Measurements from ENCODE around the gene MCC.
A peak's percentile ranks its signal among the peaks of the same experiment; 100 is the strongest.

The MCC gene

GRCh38 chr5:112978836-112979235 lies 509.4 kb downstream of the MCC start:
- ChIA-PET CTCF (interaction anchor here (0.7 to 1.3 kb wide), 2 partner anchors 17 to 88 kb away, joined by 7 to 8 read pairs; no protein-coding TSS in a partner anchor), POLR2A (ENCODE audit: low non-redundant PET) (no interaction called here)
- TF ChIP-seq, protein P1, sequence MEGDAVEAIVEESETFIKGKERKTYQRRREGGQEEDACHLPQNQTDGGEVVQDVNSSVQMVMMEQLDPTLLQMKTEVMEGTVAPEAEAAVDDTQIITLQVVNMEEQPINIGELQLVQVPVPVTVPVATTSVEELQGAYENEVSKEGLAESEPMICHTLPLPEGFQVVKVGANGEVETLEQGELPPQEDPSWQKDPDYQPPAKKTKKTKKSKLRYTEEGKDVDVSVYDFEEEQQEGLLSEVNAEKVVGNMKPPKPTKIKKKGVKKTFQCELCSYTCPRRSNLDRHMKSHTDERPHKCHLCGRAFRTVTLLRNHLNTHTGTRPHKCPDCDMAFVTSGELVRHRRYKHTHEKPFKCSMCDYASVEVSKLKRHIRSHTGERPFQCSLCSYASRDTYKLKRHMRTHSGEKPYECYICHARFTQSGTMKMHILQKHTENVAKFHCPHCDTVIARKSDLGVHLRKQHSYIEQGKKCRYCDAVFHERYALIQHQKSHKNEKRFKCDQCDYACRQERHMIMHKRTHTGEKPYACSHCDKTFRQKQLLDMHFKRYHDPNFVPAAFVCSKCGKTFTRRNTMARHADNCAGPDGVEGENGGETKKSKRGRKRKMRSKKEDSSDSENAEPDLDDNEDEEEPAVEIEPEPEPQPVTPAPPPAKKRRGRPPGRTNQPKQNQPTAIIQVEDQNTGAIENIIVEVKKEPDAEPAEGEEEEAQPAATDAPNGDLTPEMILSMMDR (conservative IDR thresholded peaks at IDR 0.05; ENCODE audit: low read depth): no peak
- no peak for DNase-seq (ENCODE audit: low spot score)
- H3K27ac ChIP-seq: no peak overlapping the region

- CTCF ChIA-PET: no interaction called here
- peak overlapping the region; percentile 96 for H3K27ac ChIP-seq
- TF ChIP-seq, protein P1 (conservative IDR thresholded peaks at IDR 0.05; ENCODE audit: low read depth): no peak
- DNase-seq (ENCODE audit: low spot score): no peak
- POLR2A ChIA-PET (ENCODE audit: low non-redundant PET): no interaction called here
These were observed 510.8 kb downstream of the MCC start for GRCh38 chr5:112977440-112977861.

- POLR2A ChIA-PET (ENCODE audit: low non-redundant PET): interaction anchor here (0.5 to 1.3 kb wide), 4 partner anchors 15 to 55 kb away, joined by 3 to 7 read pairs (median 4); partner anchors contain the start of gene REEP5
- peak within 1 kb of the TSS; percentile 96 for H3K27ac ChIP-seq
- TF ChIP-seq, protein P1 (conservative IDR thresholded peaks at IDR 0.05; ENCODE audit: low read depth): no peak
- DNase-seq (ENCODE audit: low spot score): peak; percentile 100
- CTCF ChIA-PET: interaction anchor here (0.6 to 1.3 kb wide), 3 partner anchors 50 to 533 kb away, joined by 3 to 6 read pairs (median 3); no protein-coding TSS in a partner anchor
These were observed 511.6 kb downstream of the MCC start, which contains the start of gene DCP2 for GRCh38 chr5:112976432-112977309. Gene DCP2, plus strand, starts transcription at chr5:112976798. Its CDS starts 136 bp downstream, at chr5:112976934.

- H3K27ac ChIP-seq: peak overlapping the region; percentile 96
- DNase-seq (ENCODE audit: low spot score): no peak
- ChIA-PET POLR2A (ENCODE audit: low non-redundant PET) (interaction anchor here (0.5 to 1.3 kb wide), 4 partner anchors 14 to 54 kb away, joined by 3 to 7 read pairs (median 4); partner anchors contain the start of gene REEP5), CTCF (interaction anchor here (0.6 to 1.3 kb wide), 3 partner anchors 11 to 534 kb away, joined by 3 read pairs; no protein-coding TSS in a partner anchor)
- TF ChIP-seq, protein P1 (conservative IDR thresholded peaks at IDR 0.05; ENCODE audit: low read depth): no peak
These were observed 512.4 kb downstream of the MCC start for GRCh38 chr5:112975721-112976431.

DNA sequence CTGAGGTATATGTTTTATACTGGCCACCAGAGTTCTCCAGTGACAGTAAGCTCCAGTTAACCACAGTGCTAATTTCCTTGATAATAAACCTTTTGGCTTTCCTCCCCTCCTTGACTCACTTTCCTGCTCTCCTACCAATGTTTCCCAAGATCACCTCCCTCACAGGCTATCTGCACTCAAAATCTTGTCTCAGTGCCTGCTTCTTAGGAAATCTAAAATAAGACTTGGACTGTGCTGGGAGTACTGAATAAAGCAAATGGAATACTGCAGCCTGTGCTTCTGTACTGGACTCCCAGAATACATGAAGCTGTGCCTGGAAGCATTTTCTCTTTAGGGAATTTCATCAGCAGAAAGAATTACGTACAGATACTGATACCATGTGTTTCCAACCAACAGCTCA lies 513.4 kb downstream of the MCC start:
- POLR2A ChIA-PET (ENCODE audit: low non-redundant PET): no interaction called here
- TF ChIP-seq, protein P1 (conservative IDR thresholded peaks at IDR 0.05; ENCODE audit: low read depth): no peak
- no peak overlapping the region for H3K27ac ChIP-seq
- DNase-seq (ENCODE audit: low spot score): no peak
- CTCF ChIA-PET: interaction anchor here (0.7 to 1.1 kb wide), 2 partner anchors 10 to 424 kb away, joined by 3 read pairs; no protein-coding TSS in a partner anchor

- TF ChIP-seq, protein P1 (conservative IDR thresholded peaks at IDR 0.05; ENCODE audit: low read depth): no peak
- no peak overlapping the region for H3K27ac ChIP-seq
- DNase-seq (ENCODE audit: low spot score): no peak
- POLR2A ChIA-PET (ENCODE audit: low non-redundant PET): no interaction called here
- CTCF ChIA-PET: interaction anchor here (0.6 to 0.8 kb wide), 2 partner anchors 22 to 1476 kb away, joined by 3 read pairs; no protein-coding TSS in a partner anchor
These were observed 514.3 kb downstream of the MCC start for GRCh38 chr5:112973904-112974303.
